H1 (cell line): ENCODE data around the gene MBP. TPM values are rescaled to one million over a fixed set of nuclear protein-coding genes. Genes with fewer than 3 reads are reported as not detected.

ENCODE experiments used
- E2F6 ChIP-seq: IDR thresholded peaks from 2 replicates; pipeline ENCODE4 v1.6.1; 2012; ENCODE audit warnings: inconsistent platforms
- PHF8 ChIP-seq: fragments of 200-600 bp; sonication (generic); conservative IDR thresholded peaks from 2 replicates; pipeline ENCODE4 v1.7.1; 2012; ENCODE audit warnings: low read depth, mild to moderate bottlenecking, inconsistent platforms, low read length, moderate library complexity
- SIX5 ChIP-seq: IDR thresholded peaks from 2 replicates; pipeline ENCODE4 v1.6.1; 2011; ENCODE audit warnings: mild to moderate bottlenecking, low read depth, low read length
- SP1 ChIP-seq: IDR thresholded peaks from 2 replicates; pipeline ENCODE4 v1.6.1; 2011; ENCODE audit warnings: low read depth, low read length
- ZNF274 ChIP-seq: IDR thresholded peaks from 2 replicates; pipeline ENCODE4 v1.7.0; 2012; ENCODE audit warnings: low read length, borderline replicate concordance; ENCODE audit errors: extremely low read depth
- polyA plus RNA-seq, 7 experiments: library from polyadenylated mRNA; depleted of rRNA in 3 of 7; stranded (reverse) in 5 of 7; unstranded in 2 of 7; fragments of >200 nt in 5 of 7; fragments of 200-250 nt in 2 of 7; gene quantifications; 1 replicate in 5 of 7; 2 replicates in 1 of 7; 4 replicates in 1 of 7; pipeline versions ENCODE4 v1.2.1 to v1.2.3, GENCODE V29; 2011 to 2013; ENCODE audit warnings: missing spikeins in 2 of 7, mixed read lengths in 2 of 7
- total RNA-seq: library from RNA; stranded (reverse); fragmentation: NEBNext Ultra II Directional; extraction: Animal tissue kit (Norgen Biotek cat#: 25700); gene quantifications from 2 replicates; pipeline ENCODE4 v1.2.1, GENCODE V29; 2021

The MBP gene
- total and polyA plus RNA-seq, 2 of the 8 experiments (the other 6 are each of a cell fraction or from before 2014, with no cell fraction given), result 7.7 to 19.2 TPM

- no peak for TF ChIP-seq E2F6
- TF ChIP-seq SP1, result no peak
- TF ChIP-seq PHF8, result no peak
- no peak for TF ChIP-seq SIX5
- TF ChIP-seq ZNF274, result no peak
- TF ChIP-seq, all 59 proteins: peak for 0
These were observed 133.5 kb downstream of the MBP start (continued) for GRCh38 chr18:76999077-76999476.
